ENCODE measurements around the gene PLXDC2. TPM values are rescaled to one million over a fixed set of nuclear protein-coding genes. Genes with fewer than 3 reads are reported as not detected.

PLXDC2 gene
- polyA plus RNA-seq, 1 of the 3 experiments (the other 2 are of a cell fraction), result 2.5 TPM

- CTCF ChIA-PET, result interaction anchor here (1.0 to 1.1 kb wide), 2 partner anchors 8 to 10 kb away, joined by 3 read pairs; no protein-coding TSS in a partner anchor
- no peak for DNase-seq
These were observed 102.6 kb downstream of the PLXDC2 start for GRCh38 chr10:19918794-19919193.

More at GRCh38 chr10:19918794-19919193, 102.6 kb downstream of the PLXDC2 start:
- Histone ChIP-seq H3K27ac (ENCODE audit: low read depth in 2 of 2, low read length in 1 of 2) (no peak overlapping the region), H2AFZ (ENCODE audit: low read depth) (no peak overlapping the region), H3K36me3 (replicated peaks in 1 of 2; ENCODE audit: control insufficient read depth in 1 of 2, insufficient read depth in 2 of 2, low read length in 1 of 2) (no peaks in the 10 kb centered on the region), H3F3A (replicated peaks; ENCODE audit: insufficient read depth) (peaks cover 26% of the 10 kb centered on the region), H3K9ac (no peak overlapping the region), H3K9me2 (no peaks in the 10 kb centered on the region), H3K27me3 (ENCODE audit: insufficient read depth) (no peaks in the 10 kb centered on the region), H3K4me2 (no peak overlapping the region), H3K79me2 (ENCODE audit: insufficient read depth) (no peaks in the 10 kb centered on the region), H3K9me3 (no peaks in the 10 kb centered on the region), H4K20me1 (ENCODE audit: insufficient read depth) (no peaks in the 10 kb centered on the region), H3K4me1 (ENCODE audit: control insufficient read depth in 1 of 2, insufficient read depth in 2 of 2, low read depth in 1 of 2, low read length in 1 of 2) (peaks cover 2 to 45% of the 10 kb centered on the region in 2 experiments), H3K4me3 (ENCODE audit: low read depth in 2 of 2, low read length in 1 of 2) (no peak overlapping the region)
- POLR2A ChIA-PET, result no interaction called here
- TF ChIP-seq MAX (IDR thresholded peaks at IDR 0.05; ENCODE audit: low read depth) (no peak), SIN3A (IDR thresholded peaks at IDR 0.05; ENCODE audit: borderline replicate concordance, low read depth, low read length) (no peak), TAF1 (IDR thresholded peaks at IDR 0.05; ENCODE audit: borderline replicate concordance, low read depth, low read length) (no peak), ELF1 (IDR thresholded peaks at IDR 0.05) (no peak), NFIC (IDR thresholded peaks at IDR 0.05; ENCODE audit: borderline replicate concordance) (no peak), RXRA (IDR thresholded peaks at IDR 0.05; ENCODE audit: borderline replicate concordance, low read depth) (no peak), JUND (IDR thresholded peaks at IDR 0.05) (no peak), IRF3 (IDR thresholded peaks at IDR 0.05; ENCODE audit: low read depth, low read length) (no peak), FOXJ3 (CRISPR knock-in tag; IDR thresholded peaks at IDR 0.05) (no peak), NRF1 (IDR thresholded peaks at IDR 0.05; ENCODE audit: low read depth, low read length) (no peak), MXI1 (IDR thresholded peaks at IDR 0.05; ENCODE audit: low read depth, low read length) (no peak), SMC3 (IDR thresholded peaks at IDR 0.05; ENCODE audit: low read depth, low read length) (no peak), MEF2A (IDR thresholded peaks at IDR 0.05; ENCODE audit: borderline replicate concordance, low read depth) (no peak), ZBTB33 (IDR thresholded peaks at IDR 0.05; ENCODE audit: borderline replicate concordance, low read depth) (no peak), CHD2 (IDR thresholded peaks at IDR 0.05; ENCODE audit: low read length, partially characterized antibody) (no peak), TEAD4 (IDR thresholded peaks at IDR 0.05; ENCODE audit: borderline replicate concordance, insufficient read depth) (no peak), YY1 (IDR thresholded peaks at IDR 0.05; ENCODE audit: low read depth) (no peak), CTCF (IDR thresholded peaks at IDR 0.05) (no peak)
- 64% methylated on average over 4 of the region's 4 CpGs for WGBS (ENCODE audit: low lambda C conversion rate)

Data from SK-N-SH (cell line).